H4 (cell line): Measurements from ENCODE around the gene TEKT1. TPM values are rescaled to one million over a fixed set of nuclear protein-coding genes. Genes with fewer than 3 reads are reported as not detected.
"Not testable (repeated sequence)": the region's sequence is repeated elsewhere in the genome, so short reads cannot be mapped to it uniquely, and the experiment has no call there.

Experiments used
- DNase-seq: peaks from one replicate; pipeline ENCODE4 v3.0.0-alpha.2; 2015; ENCODE audit warnings: low spot score
- total RNA-seq: library from RNA; depleted of rRNA; stranded (reverse); fragments of >200 nt; shearing (Covaris generic); gene quantifications from 2 replicates; pipeline ENCODE4 v1.2.3, GENCODE V29; 2014

TEKT1 gene
- total RNA-seq, 1 experiment from 2014 or later: not detected

- not testable (repeated sequence) for DNase-seq
Observed at GRCh38 chr17:6816368-6816767, 15.2 kb downstream of the TEKT1 start.

GRCh38 chr17:6815775-6816174, 15.8 kb downstream of the TEKT1 start:
- DNase-seq: no peak

GRCh38 chr17:6812295-6812694, 19.2 kb downstream of the TEKT1 start:
- DNase-seq: no peak

GRCh38 chr17:6811510-6811909, 20.0 kb downstream of the TEKT1 start:
- no peak for DNase-seq

- no peak for DNase-seq
Observed at GRCh38 chr17:6800422-6801027, 31.0 kb downstream of the TEKT1 start.

GRCh38 chr17:6799738-6800137, 31.8 kb downstream of the TEKT1 start:
- no peak for DNase-seq

GRCh38 chr17:6797718-6798351, 33.7 kb downstream of the TEKT1 start:
- no peak for DNase-seq

- no peak for DNase-seq
Observed at GRCh38 chr17:6796887-6797490, 34.5 kb downstream of the TEKT1 start.

- DNase-seq: no peak
Observed at GRCh38 chr17:6796017-6796886, 35.3 kb downstream of the TEKT1 start.

GRCh38 chr17:6793748-6794493, 37.6 kb downstream of the TEKT1 start:
- DNase-seq: no peak

GRCh38 chr17:6789146-6789545, 42.4 kb downstream of the TEKT1 start:
- DNase-seq: no peak

- no peak for DNase-seq
Observed at GRCh38 chr17:6787081-6787693, 44.3 kb downstream of the TEKT1 start.

GRCh38 chr17:6786618-6787017, 44.9 kb downstream of the TEKT1 start:
- peak; percentile 49 for DNase-seq

- DNase-seq: no peak
Observed at GRCh38 chr17:6782244-6782643, 49.3 kb downstream of the TEKT1 start.

GRCh38 chr17:6780886-6781285, 50.6 kb downstream of the TEKT1 start:
- no peak for DNase-seq

GRCh38 chr17:6780001-6780400, 51.5 kb downstream of the TEKT1 start:
- DNase-seq: no peak

GRCh38 chr17:6779411-6779810, 52.1 kb downstream of the TEKT1 start:
- DNase-seq: no peak

GRCh38 chr17:6775871-6776405, 55.6 kb downstream of the TEKT1 start, which contains the start of gene FBXO39:
TSS of gene FBXO39 (plus strand) at chr17:6776215. CDS start at chr17:6779869, 3,654 bp downstream.
- no peak for DNase-seq

- DNase-seq: not testable (repeated sequence)
Observed at GRCh38 chr17:6774906-6775305, 56.6 kb downstream of the TEKT1 start.

GRCh38 chr17:6772016-6772415, 59.5 kb downstream of the TEKT1 start:
- DNase-seq: no peak

GRCh38 chr17:6768447-6768846, 63.1 kb downstream of the TEKT1 start:
- DNase-seq: no peak
